HG03039 (cell line): ENCODE measurements around the gene RAB8B.
"Not testable (repeated sequence)": the region's sequence is repeated elsewhere in the genome, so short reads cannot be mapped to it uniquely, and the experiment has no call there.

Experiments used
- ATAC-seq: cut with Tn5 transposase; IDR thresholded peaks from one replicate; pipeline ENCODE4 v1.9.1; 2021; ENCODE audit warnings: mild to moderate bottlenecking, moderate library complexity; ENCODE audit not compliant: unreplicated experiment

RAB8B gene

GRCh38 chr15:63233667-63234423, 44.4 kb downstream of the RAB8B start:
- no peak for ATAC-seq

- no peak for ATAC-seq
Observed at GRCh38 chr15:63234451-63234870, 45.1 kb downstream of the RAB8B start.

GRCh38 chr15:63236272-63236671, 46.9 kb downstream of the RAB8B start:
- no peak for ATAC-seq

- ATAC-seq: not testable (repeated sequence)
Observed at GRCh38 chr15:63237086-63237485, 47.7 kb downstream of the RAB8B start.

GRCh38 chr15:63238171-63238570, 48.8 kb downstream of the RAB8B start:
- no peak for ATAC-seq

- ATAC-seq: no peak
Observed at GRCh38 chr15:63238796-63239195, 49.4 kb downstream of the RAB8B start.

- no peak for ATAC-seq
Observed at GRCh38 chr15:63240109-63240508, 50.7 kb downstream of the RAB8B start.

- ATAC-seq: no peak
Observed at GRCh38 chr15:63241316-63241715, 51.9 kb downstream of the RAB8B start.

- no peak for ATAC-seq
Observed at GRCh38 chr15:63243101-63243500, 53.7 kb downstream of the RAB8B start.

- ATAC-seq: no peak
Observed at GRCh38 chr15:63243776-63244175, 54.4 kb downstream of the RAB8B start.

GRCh38 chr15:63244399-63244798, 55.0 kb downstream of the RAB8B start:
- no peak for ATAC-seq

- no peak for ATAC-seq
Observed at GRCh38 chr15:63244976-63245645, 55.7 kb downstream of the RAB8B start.

- ATAC-seq: no peak
Observed at GRCh38 chr15:63246691-63247469, 57.5 kb downstream of the RAB8B start.

GRCh38 chr15:63250312-63250965, 61.0 kb downstream of the RAB8B start:
- ATAC-seq: no peak

- ATAC-seq: no peak
Observed at GRCh38 chr15:63251701-63252100, 62.3 kb downstream of the RAB8B start.

- ATAC-seq: no peak
Observed at GRCh38 chr15:63252292-63252691, 62.9 kb downstream of the RAB8B start.

GRCh38 chr15:63254991-63255390, 65.6 kb downstream of the RAB8B start:
- ATAC-seq: no peak

- no peak for ATAC-seq
Observed at GRCh38 chr15:63255489-63255990, 66.1 kb downstream of the RAB8B start.

GRCh38 chr15:63256433-63257274, 67.2 kb downstream of the RAB8B start:
- no peak for ATAC-seq

- ATAC-seq: no peak
Observed at GRCh38 chr15:63258658-63259057, 69.3 kb downstream of the RAB8B start.
